Measurements from ENCODE around the gene RANBP3L.

DNA sequence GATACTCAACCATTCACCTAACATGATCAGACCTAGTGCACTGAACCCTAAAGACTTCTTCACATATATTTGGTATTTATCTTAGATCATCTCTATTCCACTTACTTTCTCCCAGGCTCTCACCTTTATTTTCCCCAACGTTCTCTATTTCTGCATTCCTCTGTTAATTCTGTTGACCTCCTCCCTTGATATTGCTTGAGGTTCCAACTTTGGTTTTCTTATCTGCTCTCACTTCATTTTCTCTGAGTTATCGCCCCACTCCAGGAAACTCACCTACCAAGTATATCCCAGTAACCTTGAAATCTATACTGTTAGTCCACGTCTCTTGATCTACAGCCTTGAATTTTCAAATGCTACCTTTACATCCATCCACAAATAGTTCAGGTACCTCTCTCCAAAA lies 69.2 kb downstream of the RANBP3L start:
- TF ChIP-seq CTCF (IDR thresholded peaks at IDR 0.05; ENCODE audit: insufficient read depth, low read length, poor library complexity, severe bottlenecking): no peak
- TF ChIP-seq EZH2phosphoT487 (conservative IDR thresholded peaks at IDR 0.05; ENCODE audit: low read length): no peak

Measured in SU-DHL-6 (cell line).